ENCODE results near the gene KCNQ1OT1.

KCNQ1OT1 gene

GRCh38 chr11:2588809-2589537 lies 110.8 kb downstream of the KCNQ1OT1 start:
- TF ChIP-seq CTCF (IDR thresholded peaks at IDR 0.05; ENCODE audit: control insufficient read depth, extremely low read depth, insufficient read depth) = no peak
- no peak overlapping the region for H3K4me3 ChIP-seq (ENCODE audit: low read depth, low read length)
- DNase-seq (ENCODE audit: low read depth) = no peak

GRCh38 chr11:2587976-2588748 lies 111.6 kb downstream of the KCNQ1OT1 start:
- no peak for DNase-seq (ENCODE audit: low read depth)
- no peak overlapping the region for H3K4me3 ChIP-seq (ENCODE audit: low read depth, low read length)
- TF ChIP-seq CTCF (IDR thresholded peaks at IDR 0.05; ENCODE audit: control insufficient read depth, extremely low read depth, insufficient read depth) = no peak

- no peak for DNase-seq (ENCODE audit: low read depth)
- no peak overlapping the region for H3K4me3 ChIP-seq (ENCODE audit: low read depth, low read length)
- no peak for TF ChIP-seq CTCF (IDR thresholded peaks at IDR 0.05; ENCODE audit: control insufficient read depth, extremely low read depth, insufficient read depth)
Observed at GRCh38 chr11:2587132-2587930, 112.5 kb downstream of the KCNQ1OT1 start.

- DNase-seq (ENCODE audit: low read depth) = no peak
- TF ChIP-seq CTCF (IDR thresholded peaks at IDR 0.05; ENCODE audit: control insufficient read depth, extremely low read depth, insufficient read depth) = no peak
- no peak overlapping the region for H3K4me3 ChIP-seq (ENCODE audit: low read depth, low read length)
Observed at GRCh38 chr11:2586793-2587131, 113.0 kb downstream of the KCNQ1OT1 start.

- TF ChIP-seq CTCF (IDR thresholded peaks at IDR 0.05; ENCODE audit: control insufficient read depth, extremely low read depth, insufficient read depth) = no peak
- H3K4me3 ChIP-seq (ENCODE audit: low read depth, low read length) = no peak overlapping the region
- no peak for DNase-seq (ENCODE audit: low read depth)
Observed at GRCh38 chr11:2586087-2586792, 113.6 kb downstream of the KCNQ1OT1 start.

GRCh38 chr11:2585566-2586086 lies 114.2 kb downstream of the KCNQ1OT1 start:
- no peak for DNase-seq (ENCODE audit: low read depth)
- no peak for TF ChIP-seq CTCF (IDR thresholded peaks at IDR 0.05; ENCODE audit: control insufficient read depth, extremely low read depth, insufficient read depth)
- no peak overlapping the region for H3K4me3 ChIP-seq (ENCODE audit: low read depth, low read length)

Data from LNCaP clone FGC (cell line).